ENCODE measurements around the gene LRP1B.

GRCh38 chr2:141766225-141766624, 364.6 kb downstream of the LRP1B start:
- TF ChIP-seq EP300 (IDR thresholded peaks at IDR 0.05; ENCODE audit: borderline replicate concordance), result no peak
- TF ChIP-seq CREB1 (IDR thresholded peaks at IDR 0.05; ENCODE audit: low read depth), result no peak
- no peak for TF ChIP-seq REST (IDR thresholded peaks at IDR 0.05; ENCODE audit: low read depth)
- TF ChIP-seq YY1 (IDR thresholded peaks at IDR 0.05; ENCODE audit: low read depth), result no peak
- TF ChIP-seq EGR1 (IDR thresholded peaks at IDR 0.05), result no peak
- TF ChIP-seq MAX (IDR thresholded peaks at IDR 0.05), result no peak
- TF ChIP-seq FOXM1 (IDR thresholded peaks at IDR 0.05; ENCODE audit: borderline replicate concordance, low read depth), result no peak

Data from Ishikawa (cell line).